GM12801 (cell line): Measurements from ENCODE around the gene HBQ1.
"Not testable (repeated sequence)": the region's sequence is repeated elsewhere in the genome, so short reads cannot be mapped to it uniquely, and the experiment has no call there.

Source experiments
- TF ChIP-seq, protein P1 (sequence below): IDR thresholded peaks from one replicate; pipeline ENCODE4 v1.5.1; 2011; ENCODE audit warnings: control low read depth; ENCODE audit not compliant: insufficient read length; ENCODE audit errors: extremely low read depth

The HBQ1 gene

DNA sequence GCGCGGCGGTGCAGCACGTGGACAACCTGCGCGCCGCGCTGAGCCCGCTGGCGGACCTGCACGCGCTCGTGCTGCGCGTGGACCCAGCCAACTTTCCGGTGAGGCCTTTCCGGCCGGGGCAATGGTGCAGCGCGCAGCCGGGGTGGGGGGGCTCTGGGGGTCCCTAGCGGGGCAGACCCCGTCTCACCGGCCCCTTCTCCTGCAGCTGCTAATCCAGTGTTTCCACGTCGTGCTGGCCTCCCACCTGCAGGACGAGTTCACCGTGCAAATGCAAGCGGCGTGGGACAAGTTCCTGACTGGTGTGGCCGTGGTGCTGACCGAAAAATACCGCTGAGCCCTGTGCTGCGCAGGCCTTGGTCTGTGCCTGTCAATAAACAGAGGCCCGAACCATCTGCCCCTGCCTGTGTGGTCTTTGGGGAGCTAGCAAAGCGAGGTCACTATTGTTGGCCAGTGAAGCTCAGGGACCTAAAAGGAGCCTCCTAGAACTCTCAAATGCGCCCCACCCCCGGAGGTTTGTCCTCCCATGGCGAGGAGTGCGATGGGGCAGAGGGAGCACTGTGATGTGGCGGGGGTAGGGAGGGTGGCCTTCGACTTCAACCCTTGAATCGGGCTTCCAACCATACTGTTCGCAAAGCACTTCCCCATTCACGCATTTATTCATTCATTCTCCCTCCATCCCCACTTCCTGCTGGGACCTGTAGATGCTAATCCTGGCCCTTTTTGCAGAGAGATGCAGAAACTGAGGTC, 13.7 kb upstream of the HBQ1 start:
- TF ChIP-seq, protein P1, sequence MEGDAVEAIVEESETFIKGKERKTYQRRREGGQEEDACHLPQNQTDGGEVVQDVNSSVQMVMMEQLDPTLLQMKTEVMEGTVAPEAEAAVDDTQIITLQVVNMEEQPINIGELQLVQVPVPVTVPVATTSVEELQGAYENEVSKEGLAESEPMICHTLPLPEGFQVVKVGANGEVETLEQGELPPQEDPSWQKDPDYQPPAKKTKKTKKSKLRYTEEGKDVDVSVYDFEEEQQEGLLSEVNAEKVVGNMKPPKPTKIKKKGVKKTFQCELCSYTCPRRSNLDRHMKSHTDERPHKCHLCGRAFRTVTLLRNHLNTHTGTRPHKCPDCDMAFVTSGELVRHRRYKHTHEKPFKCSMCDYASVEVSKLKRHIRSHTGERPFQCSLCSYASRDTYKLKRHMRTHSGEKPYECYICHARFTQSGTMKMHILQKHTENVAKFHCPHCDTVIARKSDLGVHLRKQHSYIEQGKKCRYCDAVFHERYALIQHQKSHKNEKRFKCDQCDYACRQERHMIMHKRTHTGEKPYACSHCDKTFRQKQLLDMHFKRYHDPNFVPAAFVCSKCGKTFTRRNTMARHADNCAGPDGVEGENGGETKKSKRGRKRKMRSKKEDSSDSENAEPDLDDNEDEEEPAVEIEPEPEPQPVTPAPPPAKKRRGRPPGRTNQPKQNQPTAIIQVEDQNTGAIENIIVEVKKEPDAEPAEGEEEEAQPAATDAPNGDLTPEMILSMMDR = no peak

DNA sequence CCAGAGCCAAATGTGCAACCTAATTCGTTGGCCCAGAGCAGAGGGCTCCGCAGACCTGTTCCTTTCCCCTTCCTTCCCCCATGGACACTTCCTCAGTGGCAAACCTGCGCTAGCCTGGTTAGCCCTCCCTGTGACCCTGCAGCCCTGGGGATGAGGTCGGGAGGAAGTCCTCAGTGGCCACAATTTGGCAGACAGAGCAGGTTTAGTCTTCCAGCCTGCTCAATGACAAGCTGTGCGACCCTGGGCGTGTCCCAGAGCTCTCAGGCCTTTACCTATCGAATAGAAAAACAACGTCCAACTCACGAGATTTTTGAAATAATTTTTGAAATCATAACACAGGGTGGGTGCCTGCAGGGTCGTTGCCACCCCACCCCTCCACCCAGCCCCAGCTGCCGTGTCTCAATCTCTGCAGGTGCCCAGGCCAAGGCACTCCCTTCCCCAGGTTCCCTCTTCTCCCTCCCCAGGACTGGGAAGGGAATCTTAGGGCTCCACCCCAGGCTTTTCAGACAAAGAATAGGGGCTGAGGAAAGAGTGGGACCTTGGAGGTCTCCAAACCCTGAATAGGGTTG, 13.1 kb upstream of the HBQ1 start:
- TF ChIP-seq, protein P1 = no peak

DNA sequence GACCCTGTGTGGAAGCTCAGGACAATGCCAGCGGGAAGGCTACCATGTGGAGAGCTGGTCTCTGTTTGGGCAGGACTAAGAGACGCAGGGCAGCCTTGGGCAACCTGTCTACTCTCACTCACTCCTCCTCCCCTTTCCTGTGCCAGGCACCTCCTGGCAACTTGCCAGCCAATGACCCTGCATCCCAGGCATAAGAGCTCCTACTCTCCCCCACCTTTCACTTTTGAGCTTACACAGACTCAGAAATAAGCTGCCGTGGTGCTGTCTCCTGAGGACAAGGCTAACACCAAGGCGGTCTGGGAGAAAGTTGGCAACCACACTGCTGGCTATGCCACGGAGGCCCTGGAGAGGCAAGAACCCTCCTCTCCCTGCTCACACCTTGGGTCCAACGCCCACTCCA, 11.8 kb upstream of the HBQ1 start:
- TF ChIP-seq, protein P1 = no peak

DNA sequence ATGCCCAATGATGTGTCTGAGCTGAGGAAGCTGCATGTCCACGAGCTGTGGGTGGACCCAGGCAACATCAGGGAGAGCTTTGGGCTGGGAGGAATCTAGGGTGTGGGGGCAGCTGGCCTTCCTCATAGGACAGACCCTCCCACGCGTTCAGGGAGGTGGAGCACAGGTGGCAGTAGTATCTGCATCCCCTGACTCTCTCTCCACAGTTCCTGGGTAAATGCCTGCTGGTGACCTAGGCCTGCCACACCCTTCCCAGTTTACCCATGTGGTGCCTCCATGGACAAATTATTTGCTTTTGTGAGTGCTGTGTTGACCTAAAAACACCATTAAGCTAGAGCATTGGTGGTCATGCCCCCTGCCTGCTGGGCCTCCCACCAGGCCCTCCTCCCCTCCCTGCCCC, 11.2 kb upstream of the HBQ1 start:
- TF ChIP-seq, protein P1 = no peak

DNA sequence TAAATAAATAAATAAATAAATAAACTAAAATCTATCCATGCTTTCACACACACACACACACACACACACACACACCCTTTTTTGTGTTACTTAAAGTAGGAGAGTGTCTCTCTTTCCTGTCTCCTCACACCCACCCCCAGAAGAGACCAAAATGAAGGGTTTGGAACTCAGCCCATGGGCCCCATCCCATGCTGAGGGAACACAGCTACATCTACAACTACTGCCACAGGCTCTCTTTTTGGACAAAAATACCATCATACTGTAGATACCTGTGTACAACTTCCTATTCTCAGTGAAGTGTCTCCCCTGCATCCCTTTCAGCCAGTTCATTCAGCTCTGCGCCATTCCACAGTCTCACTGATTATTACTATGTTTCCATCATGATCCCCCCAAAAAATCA, 9.5 kb upstream of the HBQ1 start:
- TF ChIP-seq, protein P1 = no peak

DNA sequence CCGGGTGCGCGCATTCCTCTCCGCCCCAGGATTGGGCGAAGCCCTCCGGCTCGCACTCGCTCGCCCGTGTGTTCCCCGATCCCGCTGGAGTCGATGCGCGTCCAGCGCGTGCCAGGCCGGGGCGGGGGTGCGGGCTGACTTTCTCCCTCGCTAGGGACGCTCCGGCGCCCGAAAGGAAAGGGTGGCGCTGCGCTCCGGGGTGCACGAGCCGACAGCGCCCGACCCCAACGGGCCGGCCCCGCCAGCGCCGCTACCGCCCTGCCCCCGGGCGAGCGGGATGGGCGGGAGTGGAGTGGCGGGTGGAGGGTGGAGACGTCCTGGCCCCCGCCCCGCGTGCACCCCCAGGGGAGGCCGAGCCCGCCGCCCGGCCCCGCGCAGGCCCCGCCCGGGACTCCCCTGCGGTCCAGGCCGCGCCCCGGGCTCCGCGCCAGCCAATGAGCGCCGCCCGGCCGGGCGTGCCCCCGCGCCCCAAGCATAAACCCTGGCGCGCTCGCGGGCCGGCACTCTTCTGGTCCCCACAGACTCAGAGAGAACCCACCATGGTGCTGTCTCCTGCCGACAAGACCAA, 7.8 kb upstream of the HBQ1 start, which contains the start of gene HBA2:
HBA2 (plus strand) TSS at position 503 of the 568 bp plus-strand sequence; CDS start at position 540, 37 bp downstream.
- TF ChIP-seq, protein P1 = not testable (repeated sequence)

DNA sequence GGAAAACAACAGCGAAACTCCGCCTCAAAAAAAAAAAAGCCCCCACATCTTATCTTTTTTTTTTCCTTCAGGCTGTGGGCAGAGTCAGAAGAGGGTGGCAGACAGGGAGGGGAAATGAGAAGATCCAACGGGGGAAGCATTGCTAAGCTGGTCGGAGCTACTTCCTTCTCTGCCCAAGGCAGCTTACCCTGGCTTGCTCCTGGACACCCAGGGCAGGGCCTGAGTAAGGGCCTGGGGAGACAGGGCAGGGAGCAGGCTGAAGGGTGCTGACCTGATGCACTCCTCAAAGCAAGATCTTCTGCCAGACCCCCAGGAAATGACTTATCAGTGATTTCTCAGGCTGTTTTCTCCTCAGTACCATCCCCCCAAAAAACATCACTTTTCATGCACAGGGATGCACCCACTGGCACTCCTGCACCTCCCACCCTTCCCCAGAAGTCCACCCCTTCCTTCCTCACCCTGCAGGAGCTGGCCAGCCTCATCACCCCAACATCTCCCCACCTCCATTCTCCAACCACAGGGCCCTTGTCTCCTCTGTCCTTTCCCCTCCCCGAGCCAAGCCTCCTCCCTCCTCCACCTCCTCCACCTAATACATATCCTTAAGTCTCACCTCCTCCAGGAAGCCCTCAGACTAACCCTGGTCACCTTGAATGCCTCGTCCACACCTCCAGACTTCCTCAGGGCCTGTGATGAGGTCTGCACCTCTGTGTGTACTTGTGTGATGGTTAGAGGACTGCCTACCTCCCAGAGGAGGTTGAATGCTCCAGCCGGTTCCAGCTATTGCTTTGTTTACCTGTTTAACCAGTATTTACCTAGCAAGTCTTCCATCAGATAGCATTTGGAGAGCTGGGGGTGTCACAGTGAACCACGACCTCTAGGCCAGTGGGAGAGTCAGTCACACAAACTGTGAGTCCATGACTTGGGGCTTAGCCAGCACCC, 5.0 kb upstream of the HBQ1 start:
- TF ChIP-seq, protein P1 = no peak
